Endothelial cell of umbilical vein (primary cell): ENCODE measurements around the gene RUNDC1. TPM values are rescaled to one million over a fixed set of nuclear protein-coding genes. Genes with fewer than 3 reads are reported as not detected.

Experiments used
- BruUV-seq: library from RNA; stranded (reverse); fragments of 400-500 nt; replicated peaks from 2 replicates; lab custom pipeline; 2021; lab: Mats Ljungman, UMichigan
- CTCF ChIA-PET: fragments of 300-600, 350-600 bp; sonication (Branson Sonifier 250); formaldehyde crosslinking; loops from one replicate; lab custom pipeline; 2021; ENCODE audit warnings: antibody characterized with exemption, inconsistent platforms; lab: Charles Lee
- POLR2A ChIA-PET: fragments of 300-600, 350-600 bp; sonication (Branson Sonifier 250); formaldehyde crosslinking; loops from one replicate; lab custom pipeline; 2021; ENCODE audit warnings: antibody characterized with exemption, inconsistent platforms; lab: Charles Lee
- DNase-seq: peaks from one replicate; pipeline ENCODE4 v3.0.0-alpha.2; 2011; ENCODE audit warnings: low read depth, low spot score
- FAIRE-seq: peaks from 2 replicates; lab custom pipeline; 2011; peaks lifted over from hg19 to GRCh38; lab: Jason Lieb, UNC
- H2AFZ ChIP-seq: 2 replicates; pipeline ENCODE4 v1.6.0; 2012; ENCODE audit warnings: low read depth, low read length, control low read depth, inconsistent platforms
- H3K27ac ChIP-seq: 2 replicates; pipeline ENCODE4 v1.5.1; 2011; ENCODE audit warnings: low read depth, mild to moderate bottlenecking, control low read depth, low read length, moderate library complexity; ENCODE audit not compliant: insufficient read depth
- H3K27me3 ChIP-seq, 2 experiments: 2 replicates each; pipeline versions ENCODE4 v1.6.0 to v1.6.1; 2011; ENCODE audit warnings: low read length in 2 of 2, mixed read lengths in 1 of 2; ENCODE audit not compliant: control insufficient read depth in 2 of 2, insufficient read depth in 2 of 2
- H3K36me3 ChIP-seq, 2 experiments: 2 replicates in 1 of 2; 3 replicates in 1 of 2; pipeline ENCODE4 v1.5.1; 2011; ENCODE audit warnings: low read length in 2 of 2, mild to moderate bottlenecking in 1 of 2, moderate library complexity in 1 of 2; ENCODE audit not compliant: control insufficient read depth in 2 of 2, insufficient read depth in 2 of 2; ENCODE audit errors: extremely low read depth in 1 of 2
- H3K4me1 ChIP-seq: 3 replicates; pipeline ENCODE4 v1.5.1; 2011; ENCODE audit warnings: mild to moderate bottlenecking, low read length; ENCODE audit not compliant: control insufficient read depth, insufficient read depth; ENCODE audit errors: extremely low read depth
- H3K4me2 ChIP-seq: 2 replicates; pipeline ENCODE4 v1.6.1; 2011; ENCODE audit warnings: low read length, control low read depth, mixed read lengths; ENCODE audit not compliant: insufficient read depth
- H3K4me3 ChIP-seq, 3 experiments: fragments of 200-600 bp in 1 of 3; sonication (generic), shearing (Covaris generic) in 1 of 3; replicated peaks in 1 of 3; 2 replicates each; pipeline ENCODE4 v1.5.1; 2011 to 2016; ENCODE audit warnings: control low read depth in 3 of 3, low read length in 3 of 3, mild to moderate bottlenecking in 2 of 3, inconsistent platforms in 1 of 3, low read depth in 1 of 3, moderate library complexity in 1 of 3; ENCODE audit not compliant: insufficient read depth in 1 of 3
- H3K79me2 ChIP-seq: 2 replicates; pipeline ENCODE4 v1.6.0; 2012; ENCODE audit warnings: low read length, inconsistent platforms; ENCODE audit not compliant: control insufficient read depth, insufficient read depth
- H3K9ac ChIP-seq: replicated peaks from 2 replicates; pipeline ENCODE3; 2011; ENCODE audit warnings: low read length, control low read depth; ENCODE audit not compliant: insufficient read depth; ENCODE audit errors: extremely low read depth
- H3K9me1 ChIP-seq: replicated peaks from 3 replicates; pipeline ENCODE4 v1.6.0; 2011; ENCODE audit warnings: mild to moderate bottlenecking, low read length; ENCODE audit not compliant: control insufficient read depth, insufficient read depth; ENCODE audit errors: extremely low read depth
- H3K9me3 ChIP-seq: replicated peaks from 2 replicates; pipeline ENCODE4 v1.5.1; 2012; ENCODE audit warnings: low read length, inconsistent platforms; ENCODE audit not compliant: control insufficient read depth, insufficient read depth
- H4K20me1 ChIP-seq: replicated peaks from 2 replicates; pipeline ENCODE3; 2011; ENCODE audit warnings: mild to moderate bottlenecking, low read length; ENCODE audit not compliant: control insufficient read depth, insufficient read depth; ENCODE audit errors: extremely low read depth
- CTCF ChIP-seq, 2 donors: IDR thresholded peaks; 1 replicate in 1 of 2; 2 replicates in 1 of 2; pipeline ENCODE4 v1.5.1; 2011; ENCODE audit warnings: low read length in 2 of 2, mild to moderate bottlenecking in 2 of 2, moderate library complexity in 2 of 2, control low read depth in 1 of 2, inconsistent platforms in 1 of 2, low read depth in 1 of 2; ENCODE audit not compliant: insufficient read depth in 1 of 2; ENCODE audit errors: extremely low read depth in 1 of 2
- EZH2 ChIP-seq: IDR thresholded peaks from 2 replicates; pipeline ENCODE4 v1.6.1; 2012; ENCODE audit warnings: borderline replicate concordance, low read depth, mild to moderate bottlenecking, moderate library complexity, low read length, inconsistent platforms; ENCODE audit not compliant: severe bottlenecking
- FOS ChIP-seq: IDR thresholded peaks from 2 replicates; pipeline ENCODE4 v1.6.1; 2011; ENCODE audit warnings: mild to moderate bottlenecking, low read length, moderate library complexity, borderline replicate concordance; ENCODE audit not compliant: insufficient read depth
- GATA2 ChIP-seq: IDR thresholded peaks from 2 replicates; pipeline ENCODE4 v1.7.0; 2011; ENCODE audit warnings: low read depth, mild to moderate bottlenecking, moderate library complexity, mixed read lengths, low read length; ENCODE audit not compliant: insufficient read length, insufficient read depth
- JUN ChIP-seq: IDR thresholded peaks from 2 replicates; pipeline ENCODE4 v1.6.1; 2011; ENCODE audit warnings: borderline replicate concordance, low read depth; ENCODE audit not compliant: insufficient read length, insufficient read depth
- MAX ChIP-seq: IDR thresholded peaks from 2 replicates; pipeline ENCODE4 v1.6.1; 2011; ENCODE audit not compliant: insufficient read depth, insufficient read length
- MYC ChIP-seq: IDR thresholded peaks from one replicate; pipeline ENCODE4 v1.6.1; 2011; ENCODE audit warnings: mild to moderate bottlenecking, low read depth, low read length
- POLR2A ChIP-seq: IDR thresholded peaks from 2 replicates; pipeline ENCODE4 v1.6.1; 2012; ENCODE audit warnings: low read depth, mild to moderate bottlenecking, control low read depth, low read length
- POLR2AphosphoS5 ChIP-seq: IDR thresholded peaks from 2 replicates; pipeline ENCODE4 v1.6.1; 2012; ENCODE audit warnings: low read depth, mild to moderate bottlenecking, control low read depth, low read length, moderate library complexity; ENCODE audit not compliant: insufficient read depth
- dilution Hi-C: fragments of 300-500 bp; cut with MboI; formaldehyde crosslinking; loops from one replicate; pipeline ENCODE4 v1.15.0; 2019; ENCODE audit warnings: low sequenced_read_pairs; ENCODE audit not compliant: extremely low pct_ligation_motif_present
- intact Hi-C: fragments of 100-400 bp; cut with micrococcal nuclease; formaldehyde crosslinking; loops from one replicate; pipeline ENCODE4 v1.10.0; 2022
- polyA plus RNA-seq, 4 experiments: library from polyadenylated mRNA; depleted of rRNA in 3 of 4; stranded (reverse) in 3 of 4; unstranded in 1 of 4; fragments of >200 nt; gene quantifications; 2 replicates each; pipeline versions ENCODE4 v1.2.1 to v1.2.3, GENCODE V29; 2011 to 2012; ENCODE audit warnings: missing spikeins in 1 of 4
- total RNA-seq: library from RNA; stranded (reverse); gene quantifications from 2 replicates; pipeline ENCODE4 v1.2.3, GENCODE V29; 2021

The RUNDC1 gene
- total and polyA plus RNA-seq, 2 donors (not counting 3 experiments of a cell fraction or from before 2014, with no cell fraction given): 9.2 to 12.0 TPM

DNA sequence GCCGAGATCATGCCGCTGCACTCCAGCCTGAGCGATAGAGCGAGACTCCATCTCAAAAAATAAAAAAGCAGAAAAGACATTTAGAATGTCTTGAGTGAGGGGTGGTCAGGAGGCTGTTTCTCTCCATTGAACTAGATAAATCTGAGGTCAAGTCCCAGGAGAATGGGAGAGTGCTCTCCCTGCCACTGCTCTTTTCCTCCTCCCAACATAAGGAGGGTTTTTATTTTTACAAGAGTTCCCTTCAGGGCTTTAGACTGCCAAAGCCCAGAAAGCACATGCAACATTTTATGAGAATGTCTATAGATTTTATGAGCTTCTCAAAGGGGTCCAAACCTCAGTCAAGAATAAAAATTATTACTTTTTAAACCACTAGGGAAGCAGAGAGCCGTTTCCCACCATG is 46.2 kb downstream of the RUNDC1 start:
- Histone ChIP-seq H3K9me1 (no peaks in the 10 kb centered on the region), H3K9ac (no peak overlapping the region), H2AFZ (no peak overlapping the region), H3K4me1 (peaks cover 3% of the 10 kb centered on the region), H3K9me3 (no peaks in the 10 kb centered on the region), H3K27ac (no peak overlapping the region), H3K36me3 (no peaks in the 10 kb centered on the region), H3K27me3 (peaks cover 0 to 1% of the 10 kb centered on the region in 2 experiments), H3K79me2 (peaks cover 6% of the 10 kb centered on the region), H3K4me2 (no peak overlapping the region), H3K4me3 (no peak overlapping the region), H4K20me1 (no peaks in the 10 kb centered on the region)
- FAIRE-seq (no peak), DNase-seq (no peak)
- BruUV-seq: no TSS peak
- ChIA-PET CTCF (interaction anchor here (0.6 kb wide), 1 partner anchor 145 kb away, joined by 3 read pairs; the partner anchor contains the start of gene NBR1), POLR2A (no interaction called here)
- no peak for TF ChIP-seq CTCF (IDR thresholded peaks at IDR 0.05; ENCODE audit: extremely low read depth in 1 of 2, insufficient read depth in 1 of 2, low read depth in 1 of 2, low read length in 2 of 2)
- TF ChIP-seq JUN: no peak
- TF ChIP-seq POLR2A: no peak
- TF ChIP-seq POLR2AphosphoS5: no peak
- no peak for TF ChIP-seq EZH2
- TF ChIP-seq MYC: no peak
- no peak for TF ChIP-seq FOS
- no peak for TF ChIP-seq MAX
- TF ChIP-seq GATA2: no peak
- intact Hi-C loops: no loop called here
- dilution Hi-C loops: no loop called here
